DND-41 (cell line): ENCODE results near the gene CLK2.
"Not testable (repeated sequence)": the region's sequence is repeated elsewhere in the genome, so short reads cannot be mapped to it uniquely, and the experiment has no call there.

Experiments
- ATAC-seq: fragments of 200-7000 bp; cut with Tn5 transposase; 3 replicates; pipeline ENCODE4 v1.9.1; 2021; ENCODE audit warnings: low read depth; ENCODE audit not compliant: insufficient read depth
- DNase-seq: peaks from one replicate; pipeline ENCODE4 v3.0.0-alpha.2; 2020
- H2AFZ ChIP-seq: 2 replicates; pipeline ENCODE4 v1.6.0; 2012; ENCODE audit warnings: low read depth, low read length
- H3K27ac ChIP-seq: 2 replicates; pipeline ENCODE4 v1.5.1; 2012; ENCODE audit warnings: low read length, inconsistent platforms
- H3K27me3 ChIP-seq: fragments of 200-600 bp; sonication (generic); 2 replicates; pipeline ENCODE4 v1.6.0; 2012; ENCODE audit warnings: low read length, mild to moderate bottlenecking, inconsistent platforms; ENCODE audit not compliant: insufficient read depth, poor library complexity
- H3K36me3 ChIP-seq: 2 replicates; pipeline ENCODE4 v1.5.1; 2012; ENCODE audit warnings: low read length, inconsistent platforms; ENCODE audit not compliant: insufficient read depth
- H3K4me1 ChIP-seq: 2 replicates; pipeline ENCODE4 v1.5.1; 2012; ENCODE audit warnings: mild to moderate bottlenecking, low read length; ENCODE audit not compliant: insufficient read depth
- H3K4me2 ChIP-seq: 2 replicates; pipeline ENCODE4 v1.6.0; 2012; ENCODE audit warnings: mild to moderate bottlenecking, moderate library complexity, low read length, inconsistent platforms; ENCODE audit not compliant: insufficient read depth
- H3K4me3 ChIP-seq, 2 experiments: fragments of 200-600 bp in 1 of 2; shearing (Covaris generic) in 1 of 2; 2 replicates each; pipeline ENCODE4 v1.5.1; 2012 to 2016; ENCODE audit warnings: inconsistent platforms in 2 of 2, low read length in 2 of 2, mild to moderate bottlenecking in 2 of 2, low read depth in 1 of 2, moderate library complexity in 1 of 2
- H3K79me2 ChIP-seq: 2 replicates; pipeline ENCODE4 v1.6.0; 2012; ENCODE audit warnings: low read length, inconsistent platforms; ENCODE audit not compliant: insufficient read depth
- H3K9ac ChIP-seq: 2 replicates; pipeline ENCODE4 v1.6.0; 2012; ENCODE audit warnings: low read depth, mild to moderate bottlenecking, inconsistent platforms, low read length, moderate library complexity
- H3K9me3 ChIP-seq: 2 replicates; pipeline ENCODE4 v1.5.1; 2012; ENCODE audit warnings: low read length, moderate library complexity, mild to moderate bottlenecking, inconsistent platforms; ENCODE audit not compliant: insufficient read depth, severe bottlenecking
- H4K20me1 ChIP-seq: 2 replicates; pipeline ENCODE4 v1.6.0; 2012; ENCODE audit warnings: low read length; ENCODE audit not compliant: insufficient read depth
- CTCF ChIP-seq: IDR thresholded peaks from 2 replicates; pipeline ENCODE4 v1.5.1; 2012; ENCODE audit warnings: borderline replicate concordance, low read length, moderate library complexity, mild to moderate bottlenecking; ENCODE audit not compliant: poor library complexity, severe bottlenecking; ENCODE audit errors: extremely low read depth
- EZH2 ChIP-seq: IDR thresholded peaks from 3 replicates; pipeline ENCODE4 v1.6.1; 2012; ENCODE audit warnings: borderline replicate concordance, low read depth, mild to moderate bottlenecking, moderate library complexity, low read length, inconsistent platforms; ENCODE audit not compliant: severe bottlenecking

The CLK2 gene

DNA sequence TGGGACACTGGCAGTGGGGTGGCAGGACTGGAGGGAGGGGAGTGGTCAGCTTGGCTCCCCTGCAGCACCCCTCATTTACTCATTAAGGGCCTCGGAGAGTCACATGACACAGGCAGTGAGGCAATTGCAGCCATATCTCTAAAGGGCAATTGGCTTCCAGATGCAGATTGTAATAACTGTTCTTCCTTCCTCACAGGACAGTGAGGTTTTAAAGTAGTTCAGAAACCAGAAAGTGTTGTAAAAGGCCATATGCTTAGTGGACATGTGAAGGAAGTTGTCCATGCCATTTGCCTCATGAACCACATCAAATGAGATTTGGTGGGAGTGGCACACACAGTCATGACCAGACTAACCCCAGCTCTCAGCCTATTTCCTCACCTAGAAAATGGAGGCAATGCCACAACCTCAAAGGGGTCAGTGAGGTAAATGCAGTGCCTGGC, 53.7 kb downstream of the CLK2 start:
- ATAC-seq (no peak; the same call in 2 of the 3 replicates), DNase-seq (peak; percentile 24)
- TF ChIP-seq EZH2 (no peak), CTCF (no peak)
- Histone ChIP-seq H3K27me3 (no peaks in the 10 kb centered on the region), H3K9me3 (no peaks in the 10 kb centered on the region), H3K9ac (no peak overlapping the region), H3K4me3 (no peak overlapping the region), H3K79me2 (peaks cover 7% of the 10 kb centered on the region; the same call in 1 of the 2 replicates), H3K27ac (peak overlapping the region; percentile 16; the same call in 1 of the 2 replicates), H3K4me2 (no peak overlapping the region), H3K4me1 (peaks cover 11% of the 10 kb centered on the region; the same call in 1 of the 2 replicates), H3K36me3 (peaks cover 37% of the 10 kb centered on the region), H4K20me1 (no peaks in the 10 kb centered on the region), H2AFZ (0 out of 2 replicates have a peak overlapping the region, but pooled peaks have one; percentile 37)

DNA sequence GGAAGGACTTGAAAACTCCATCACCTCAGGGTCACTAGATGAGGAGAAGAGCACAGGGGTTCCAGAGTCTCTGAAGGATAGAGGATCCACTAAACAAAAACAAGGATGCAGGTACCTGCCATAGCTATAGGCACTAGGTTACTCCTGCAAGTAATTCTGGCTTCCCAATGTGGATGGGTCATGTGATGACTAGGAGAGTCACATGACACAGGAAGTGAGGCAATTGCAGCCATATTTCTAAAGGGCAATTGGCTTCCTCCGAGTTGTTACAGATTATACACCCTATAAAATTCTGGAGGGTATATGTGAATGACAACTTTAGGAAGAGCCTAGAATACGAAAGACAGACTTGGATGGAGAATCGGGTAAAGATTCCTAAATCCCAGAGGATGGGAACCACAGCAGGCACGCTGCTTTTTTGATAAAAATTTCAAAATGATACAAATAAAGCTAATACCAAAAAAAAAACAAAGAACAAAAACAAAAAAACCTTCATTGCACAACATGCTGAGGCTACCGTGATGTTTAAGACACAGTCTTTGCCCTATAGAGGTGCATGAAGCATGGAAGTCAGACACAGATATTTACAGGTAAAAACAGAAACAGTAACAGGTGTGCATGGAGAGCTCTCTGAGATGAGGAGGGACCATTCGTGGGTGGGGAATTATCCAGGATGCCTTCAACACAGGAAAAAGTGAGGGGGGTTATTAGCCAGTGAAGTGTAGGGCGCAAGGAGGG, 54.3 kb downstream of the CLK2 start:
- H4K20me1 ChIP-seq = no peaks in the 10 kb centered on the region
- H3K9ac ChIP-seq = no peak overlapping the region
- peak overlapping the region; percentile 16; the same call in 1 of the 2 replicates for H3K27ac ChIP-seq
- H3K79me2 ChIP-seq = peaks cover 3% of the 10 kb centered on the region; the same call in 1 of the 2 replicates
- no peaks in the 10 kb centered on the region for H3K27me3 ChIP-seq
- peak; percentile 47 for DNase-seq
- peaks cover 11% of the 10 kb centered on the region; the same call in 1 of the 2 replicates for H3K4me1 ChIP-seq
- H3K36me3 ChIP-seq = peaks cover 31% of the 10 kb centered on the region
- no peak for TF ChIP-seq EZH2
- no peak for TF ChIP-seq CTCF
- no peaks in the 10 kb centered on the region for H3K9me3 ChIP-seq
- H3K4me3 ChIP-seq = no peak overlapping the region
- no peak for ATAC-seq
- peak overlapping the region; percentile 51 for H2AFZ ChIP-seq
- H3K4me2 ChIP-seq = no peak overlapping the region

DNA sequence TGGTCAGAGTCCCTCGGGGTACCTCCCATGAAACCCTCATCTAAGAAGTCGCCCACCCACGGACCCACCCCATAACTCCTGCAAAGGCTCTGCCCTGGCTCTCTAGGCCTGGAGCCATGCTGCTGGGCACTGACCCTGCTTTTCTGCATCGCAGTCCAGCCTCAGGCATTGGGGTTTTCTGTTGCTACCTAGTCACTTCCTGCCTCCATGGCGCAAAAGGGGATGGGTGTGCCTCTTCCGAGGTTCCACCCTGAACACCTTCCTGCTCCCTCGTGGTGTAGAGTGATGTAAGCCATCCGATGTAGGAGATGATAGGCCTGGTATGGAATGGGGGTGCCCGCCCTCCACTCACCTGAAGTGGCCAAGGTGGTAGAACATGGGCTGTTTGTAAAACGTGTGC, 58.6 kb downstream of the CLK2 start:
- not testable (repeated sequence) for DNase-seq, H3K4me2 ChIP-seq, ATAC-seq, H3K4me3 ChIP-seq, H4K20me1 ChIP-seq, H3K9ac ChIP-seq, H3K9me3 ChIP-seq, H3K27me3 ChIP-seq, H3K27ac ChIP-seq, H2AFZ ChIP-seq
- Histone ChIP-seq H3K36me3 (peaks cover 36% of the 10 kb centered on the region), H3K4me1 (peaks cover 21% of the 10 kb centered on the region), H3K79me2 (peaks cover 11% of the 10 kb centered on the region)
